ENCODE results near the gene RBP7. TPM values are rescaled to one million over a fixed set of nuclear protein-coding genes. Genes with fewer than 3 reads are reported as not detected.
A peak's percentile ranks its signal among the peaks of the same experiment; 100 is the strongest.

The RBP7 gene
- not detected in 2 replicates for total RNA-seq
- polyA plus RNA-seq, result not detected in 2 replicates
- polyA plus RNA-seq (2011; cell fraction: cytosol; rRNA removed), result not detected in 2 replicates
- 0.29 TPM in 1 of 2 replicates, not detected in the other for polyA plus RNA-seq (2011; cell fraction: nucleus; rRNA removed)
- polyA plus RNA-seq (2012), result not detected in 2 replicates
- polyA minus RNA-seq, result not detected in 2 replicates
- not detected for polyA minus RNA-seq (2011; cell fraction: cytosol; rRNA and poly(A)+ RNA removed)
- not detected in 2 replicates for polyA minus RNA-seq (2011; cell fraction: nucleus; rRNA and poly(A)+ RNA removed)
- Bru-seq, nascent RNA, result not detected
- percentile 8 among the genes with signal in this experiment for BruChase-seq, experiment 1, labeled RNA remaining after a 6-hour chase
- percentile 5 among the genes with signal in this experiment for BruChase-seq, experiment 2, labeled RNA remaining after a 2-hour chase
- long read RNA-seq, result 0 reads

DNA sequence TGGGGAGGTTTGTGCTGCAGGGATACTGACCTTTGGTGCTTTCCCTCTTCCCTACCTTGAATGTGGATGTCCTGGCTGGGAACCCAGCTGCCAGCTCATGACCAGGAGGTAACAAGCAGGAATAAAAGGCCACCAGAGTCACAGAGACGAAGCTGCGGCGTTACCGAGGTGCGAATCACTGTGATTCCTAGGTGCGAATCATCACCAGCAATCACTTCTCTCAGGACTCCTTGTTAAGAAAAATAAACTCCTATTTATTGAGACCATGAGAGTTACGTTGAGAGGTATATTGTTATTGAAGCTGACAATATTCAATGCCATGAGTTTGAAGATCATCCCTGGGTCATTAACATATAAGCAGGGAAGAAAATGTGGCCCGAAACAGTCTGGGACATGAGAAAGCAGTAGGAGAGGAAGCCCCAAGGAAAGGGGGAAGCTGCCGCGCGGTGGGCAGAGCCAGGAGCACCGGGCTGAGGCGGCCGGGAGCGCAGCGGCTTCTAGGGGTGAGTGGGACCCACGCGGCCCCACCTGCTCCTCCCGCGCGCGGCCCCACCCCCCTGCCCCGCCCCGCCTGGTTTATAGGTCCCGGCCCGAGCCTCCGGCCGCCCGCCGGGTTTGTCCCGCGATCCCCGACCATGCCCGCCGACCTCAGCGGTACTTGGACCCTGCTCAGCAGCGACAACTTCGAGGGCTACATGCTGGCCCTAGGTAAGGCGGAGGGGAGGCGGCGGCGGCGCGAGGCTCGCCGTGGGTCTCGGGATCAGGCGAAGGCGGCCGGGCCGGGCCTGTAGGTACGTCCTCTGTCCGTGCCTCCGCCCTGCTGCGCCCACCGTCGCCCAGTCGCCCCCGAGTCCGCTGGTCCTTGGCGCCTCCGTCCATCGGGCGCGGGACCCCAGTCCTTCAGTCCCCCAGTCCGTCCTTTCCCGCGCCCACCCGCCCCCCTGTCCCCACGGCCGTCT, at the start of gene RBP7:
Gene RBP7 (plus strand): TSS at position 605 of the 959 bp plus-strand sequence. CDS start 31 bp downstream, at position 636.
- H3K9ac ChIP-seq (replicated peaks; ENCODE audit: extremely low read depth, insufficient read depth, low read length), result no peak within 1 kb of the TSS
- FAIRE-seq (no peak), DNase-seq (ENCODE audit: low read depth, low spot score) (no peak)
- intact Hi-C loops (cut with micrococcal nuclease) (loop anchor here (5.0 kb wide), 1 partner anchor 45 kb away; no protein-coding TSS in a partner anchor), dilution Hi-C loops (cut with MboI; ENCODE audit: extremely low pct_ligation_motif_present, low sequenced_read_pairs) (no loop called here)
- H3K4me1 ChIP-seq (ENCODE audit: control insufficient read depth, extremely low read depth, insufficient read depth, low read length), result peaks cover 9% of the 10 kb centered on the region
- H3K9me3 ChIP-seq (replicated peaks; ENCODE audit: control insufficient read depth, insufficient read depth, low read length), result no peaks in the 10 kb centered on the region
- peaks cover 24 to 51% of the 10 kb centered on the region in 2 experiments for H3K27me3 ChIP-seq (ENCODE audit: control insufficient read depth in 2 of 2, insufficient read depth in 2 of 2, low read length in 2 of 2)
- POLR2A ChIA-PET, result no interaction called here
- no TSS peak for BruUV-seq (replicated peaks)
- H3K4me2 ChIP-seq (ENCODE audit: insufficient read depth, low read length), result peak within 1 kb of the TSS; percentile 47
- H3K79me2 ChIP-seq (ENCODE audit: control insufficient read depth, insufficient read depth, low read length), result no peaks in the 10 kb centered on the region
- H3K9me1 ChIP-seq (replicated peaks; ENCODE audit: control insufficient read depth, extremely low read depth, insufficient read depth, low read length), result no peaks in the 10 kb centered on the region
- H2AFZ ChIP-seq (ENCODE audit: low read depth, low read length), result peak within 1 kb of the TSS; percentile 41
- no peak for TF ChIP-seq GATA2 (IDR thresholded peaks at IDR 0.05; ENCODE audit: insufficient read depth, insufficient read length, low read depth, low read length)
- TF ChIP-seq POLR2A (IDR thresholded peaks at IDR 0.05; ENCODE audit: low read depth, low read length), result no peak
- TF ChIP-seq, protein P1, sequence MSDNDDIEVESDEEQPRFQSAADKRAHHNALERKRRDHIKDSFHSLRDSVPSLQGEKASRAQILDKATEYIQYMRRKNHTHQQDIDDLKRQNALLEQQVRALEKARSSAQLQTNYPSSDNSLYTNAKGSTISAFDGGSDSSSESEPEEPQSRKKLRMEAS (IDR thresholded peaks at IDR 0.05; ENCODE audit: insufficient read depth, insufficient read length), result no peak
- peak; percentile 88 for TF ChIP-seq EZH2 (IDR thresholded peaks at IDR 0.05; ENCODE audit: borderline replicate concordance, low read depth, low read length, severe bottlenecking)
- TF ChIP-seq MYC (IDR thresholded peaks at IDR 0.05; ENCODE audit: low read depth, low read length), result no peak
- no peaks in the 10 kb centered on the region for H4K20me1 ChIP-seq (replicated peaks; ENCODE audit: control insufficient read depth, extremely low read depth, insufficient read depth, low read length)
- H3K4me3 ChIP-seq (replicated peaks in 1 of 3; ENCODE audit: insufficient read depth in 1 of 3, low read depth in 1 of 3, low read length in 3 of 3), result no peak within 1 kb of the TSS
- CTCF ChIA-PET, result no interaction called here
- no peak within 1 kb of the TSS for H3K27ac ChIP-seq (ENCODE audit: insufficient read depth, low read depth, low read length)
- H3K36me3 ChIP-seq (ENCODE audit: control insufficient read depth in 2 of 2, extremely low read depth in 1 of 2, insufficient read depth in 2 of 2, low read length in 2 of 2), result no peaks in the 10 kb centered on the region

All from endothelial cell of umbilical vein (primary cell).